KG1 (cell line): Measurements from ENCODE around the gene CPLANE1.
"Not testable (repeated sequence)": the region's sequence is repeated elsewhere in the genome, so short reads cannot be mapped to it uniquely, and the experiment has no call there.

Experiments used
- DNase-seq: peaks from one replicate; lab custom pipeline; 2025; lab: John Stamatoyannopoulos, UW

The CPLANE1 gene

DNA sequence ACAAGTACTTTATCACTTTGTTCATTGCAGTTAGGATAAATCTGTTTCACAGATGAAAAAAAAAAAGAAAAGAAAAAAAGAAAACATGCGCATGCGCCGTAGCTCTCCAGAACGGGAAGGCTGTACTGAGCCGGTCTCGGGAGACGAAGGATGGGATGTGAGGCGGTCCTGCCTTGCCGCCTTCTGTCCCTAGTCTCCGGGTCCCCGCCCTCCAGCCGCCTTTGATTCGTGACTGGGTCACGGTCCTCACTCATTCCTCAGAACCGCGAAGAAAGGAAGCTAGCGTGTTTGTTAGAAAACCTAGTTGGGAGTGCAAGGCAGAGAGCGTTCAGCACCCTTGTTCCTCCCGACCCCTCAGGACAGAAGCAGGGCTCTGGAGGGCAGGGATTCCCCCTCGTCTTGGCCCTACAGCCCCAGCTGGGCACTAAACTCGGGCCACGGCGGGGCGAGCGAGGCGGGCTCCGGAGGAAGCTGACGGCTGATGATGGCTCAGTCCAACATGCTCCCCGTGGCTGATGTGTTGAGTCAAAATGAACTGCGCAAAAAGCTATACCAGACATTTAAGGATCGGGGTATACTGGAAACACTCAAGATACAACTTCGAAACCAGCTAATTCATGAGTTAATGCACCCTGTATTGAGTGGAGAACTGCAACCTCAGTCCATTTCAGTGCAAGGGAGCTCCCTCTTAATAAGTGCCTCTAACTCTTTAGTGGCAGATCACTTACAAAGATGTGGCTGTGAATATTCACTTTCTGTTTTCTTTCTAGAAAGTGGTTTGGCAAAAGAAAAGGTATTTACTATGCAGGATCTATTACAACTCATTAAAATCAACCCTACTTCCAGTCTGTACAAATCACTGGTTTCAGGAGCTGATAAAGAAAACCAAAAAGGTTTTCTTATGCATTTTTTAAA, 40.0 kb downstream of the CPLANE1 start:
- DNase-seq: no peak

DNA sequence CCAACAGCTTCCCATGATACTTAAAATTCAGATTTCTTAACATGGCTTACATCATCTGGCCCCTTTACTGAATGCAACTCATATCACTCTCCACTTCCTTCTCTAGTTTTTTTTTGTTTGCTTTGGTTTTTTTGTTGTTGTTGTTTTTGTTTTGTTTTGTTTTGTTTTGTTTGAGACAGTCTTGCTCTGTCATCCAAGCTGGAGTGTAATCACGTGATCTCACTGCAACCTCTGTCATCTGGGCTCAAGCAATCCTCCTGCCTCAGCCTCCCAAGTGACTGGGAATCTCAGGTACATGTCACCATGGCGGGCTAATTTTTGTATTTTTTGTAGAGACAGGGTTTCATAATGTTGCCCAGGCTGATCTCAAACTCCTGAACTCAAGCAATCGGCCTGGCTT, 41.4 kb downstream of the CPLANE1 start:
- DNase-seq: no peak

- DNase-seq: no peak
Observed at GRCh38 chr5:37206736-37207135, 42.4 kb downstream of the CPLANE1 start.

- DNase-seq: no peak
Observed at GRCh38 chr5:37198842-37199241, 50.3 kb downstream of the CPLANE1 start.

DNA sequence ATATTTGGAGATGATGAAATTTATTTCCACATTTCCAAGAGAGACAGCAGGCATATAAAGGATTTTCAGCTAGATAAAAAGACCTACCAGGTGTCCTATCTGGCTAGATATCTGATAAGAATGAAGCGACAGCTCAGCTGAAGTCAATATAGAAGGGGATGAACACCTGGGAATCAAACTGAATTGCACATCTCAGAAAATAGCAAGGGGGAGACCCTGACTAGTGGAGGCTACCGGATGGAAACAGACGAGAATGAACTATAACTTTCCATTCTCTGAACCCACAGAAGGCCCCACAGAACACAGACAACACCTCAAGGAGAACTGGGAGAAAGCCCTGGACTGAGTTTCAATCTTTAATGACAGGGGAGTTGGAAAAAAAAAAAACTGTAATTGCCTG, 51.1 kb downstream of the CPLANE1 start:
- no peak for DNase-seq

DNA sequence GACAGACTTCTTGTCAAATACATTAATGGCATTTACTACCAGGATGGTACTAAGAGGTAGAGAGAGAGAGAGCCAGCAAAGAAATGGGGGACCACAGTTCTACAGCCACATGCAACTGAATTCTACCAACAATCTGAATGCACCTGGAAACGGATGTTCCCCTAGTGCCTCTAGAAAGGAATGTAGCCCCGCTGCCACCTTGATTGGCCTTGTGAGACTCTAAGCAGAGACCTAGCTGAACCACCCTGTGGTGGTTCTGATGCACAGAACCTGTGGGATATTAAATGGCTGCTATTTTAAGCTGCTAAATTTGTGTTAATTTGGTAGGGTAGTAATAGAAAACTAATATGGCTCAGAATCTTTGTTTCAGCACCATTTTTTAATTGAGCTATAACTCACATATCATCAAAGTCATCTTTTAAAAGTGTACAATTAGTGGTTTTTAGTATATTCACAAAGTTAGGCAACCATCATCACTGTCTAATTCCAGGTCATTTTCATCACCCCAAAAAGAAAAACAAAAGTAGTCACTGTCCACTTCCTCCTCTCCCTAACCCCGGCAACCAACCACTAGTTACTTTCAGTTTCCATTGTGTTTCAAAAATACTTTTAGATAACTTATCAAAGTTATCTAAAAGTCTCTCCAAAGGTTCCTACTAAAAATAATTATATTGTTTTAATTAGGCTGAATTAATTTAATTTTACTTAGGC, 51.7 kb downstream of the CPLANE1 start:
- no peak for DNase-seq

- DNase-seq: no peak
Observed at GRCh38 chr5:37190592-37190991, 58.6 kb downstream of the CPLANE1 start.

DNA sequence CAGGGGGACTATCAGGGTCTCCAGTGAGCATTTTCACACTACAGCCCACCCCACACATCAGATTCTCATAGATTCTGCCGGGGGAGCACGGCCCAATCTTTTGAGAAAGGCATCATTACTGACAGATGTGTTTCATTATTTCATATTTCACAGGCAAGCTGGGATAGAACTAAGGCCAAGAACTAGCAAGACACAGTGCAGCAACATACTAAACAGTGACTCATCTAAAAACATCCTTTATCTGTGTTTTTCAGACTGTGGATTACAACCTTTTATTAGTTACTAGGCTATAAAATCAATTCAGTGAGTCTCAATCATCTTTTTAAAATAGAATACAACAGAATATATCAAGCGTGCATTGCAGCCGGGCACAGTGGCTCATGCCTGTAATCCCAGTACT, 59.8 kb downstream of the CPLANE1 start:
- DNase-seq: no peak

GRCh38 chr5:37187465-37187977, 61.7 kb downstream of the CPLANE1 start:
- no peak for DNase-seq

GRCh38 chr5:37184748-37185364, 64.3 kb downstream of the CPLANE1 start:
- no peak for DNase-seq

DNA sequence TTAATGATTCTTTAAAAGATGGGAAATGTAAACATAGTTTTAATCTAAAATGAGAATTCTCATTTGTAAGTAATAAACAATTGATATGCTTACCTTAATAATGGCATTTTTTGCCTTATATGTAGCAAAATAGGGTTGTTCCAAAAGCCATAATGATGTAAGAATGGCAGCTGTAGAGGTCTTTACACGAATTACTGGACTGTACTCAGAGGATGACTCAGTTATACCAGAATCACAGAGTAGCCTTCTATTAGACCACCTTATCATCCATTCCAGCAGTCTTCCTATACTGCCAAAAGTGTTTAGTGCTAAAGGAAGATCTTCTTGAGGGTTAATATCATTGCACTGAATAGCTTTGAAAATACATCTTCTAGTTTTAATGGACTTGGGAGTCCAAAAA, 66.5 kb downstream of the CPLANE1 start:
- no peak for DNase-seq

- no peak for DNase-seq
Observed at GRCh38 chr5:37174928-37175327, 74.2 kb downstream of the CPLANE1 start.

DNA sequence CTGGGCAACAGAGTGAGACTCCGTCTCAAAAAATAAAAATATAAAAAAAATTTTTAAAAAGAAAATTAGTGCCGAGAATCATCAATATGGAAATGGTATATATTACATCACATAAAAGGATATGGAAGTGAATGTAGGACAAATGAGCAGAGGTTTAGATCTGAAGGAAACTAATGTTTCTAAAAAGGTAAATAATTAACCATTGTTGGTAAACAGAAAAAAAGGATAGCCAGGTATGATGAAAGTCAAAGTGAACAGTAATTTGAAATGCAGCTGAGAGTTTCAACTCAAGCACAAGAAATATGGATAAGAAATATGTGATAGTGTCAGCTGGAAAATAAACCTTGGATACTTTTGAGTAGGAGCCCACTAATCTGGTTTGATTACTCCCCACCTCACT, 76.2 kb downstream of the CPLANE1 start:
- DNase-seq: no peak

GRCh38 chr5:37170856-37171255, 78.3 kb downstream of the CPLANE1 start:
- DNase-seq: no peak

- no peak for DNase-seq
Observed at GRCh38 chr5:37166197-37166596, 83.0 kb downstream of the CPLANE1 start.

- DNase-seq: no peak
Observed at GRCh38 chr5:37165761-37166160, 83.4 kb downstream of the CPLANE1 start.

GRCh38 chr5:37153661-37154060, 95.5 kb downstream of the CPLANE1 start:
- DNase-seq: no peak

- DNase-seq: no peak
Observed at GRCh38 chr5:37146896-37147295, 102.3 kb downstream of the CPLANE1 start.

- no peak for DNase-seq
Observed at GRCh38 chr5:37136694-37137093, 112.5 kb downstream of the CPLANE1 start.

- DNase-seq: not testable (repeated sequence)
Observed at GRCh38 chr5:37135312-37135711, 113.9 kb downstream of the CPLANE1 start.

GRCh38 chr5:37133939-37134338, 115.2 kb downstream of the CPLANE1 start:
- DNase-seq: no peak

DNA sequence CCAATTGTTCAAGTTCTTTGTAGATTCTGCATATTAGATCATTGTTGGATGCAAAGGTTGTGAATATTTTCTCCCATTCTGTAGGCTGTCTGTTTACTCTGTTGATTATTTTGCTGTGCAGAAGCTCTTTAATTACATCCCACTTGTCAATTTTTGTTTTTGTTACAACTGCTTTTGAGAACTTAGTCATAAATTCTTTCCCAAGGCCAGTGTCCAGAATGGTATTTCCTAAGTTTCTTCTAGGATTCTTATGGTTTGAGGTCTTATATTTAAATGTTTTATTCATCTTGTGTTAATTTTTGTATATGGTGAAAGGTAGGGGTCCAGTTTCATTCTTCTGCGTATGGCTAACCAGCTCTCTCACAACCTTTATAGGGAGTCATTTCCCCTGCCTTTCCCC, 116.5 kb downstream of the CPLANE1 start:
- no peak for DNase-seq

DNA sequence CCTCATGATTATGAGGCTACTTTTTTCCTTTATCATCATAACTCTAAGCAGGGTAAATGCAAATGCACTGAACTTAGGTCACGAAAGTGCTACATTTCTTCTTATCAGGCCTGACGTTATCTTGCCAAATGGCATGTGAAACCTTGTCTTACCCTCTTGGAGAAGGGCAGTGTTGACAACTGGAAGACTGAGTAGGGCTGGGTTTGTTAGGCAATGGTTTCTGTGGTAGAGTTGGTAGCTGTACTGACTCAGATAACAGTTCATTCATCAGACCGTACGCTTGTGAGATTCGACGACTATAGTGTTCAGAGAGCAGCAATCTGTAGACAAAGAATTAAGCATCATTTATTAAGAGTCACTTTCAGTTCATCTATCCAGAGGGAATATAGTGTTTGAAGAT, 127.7 kb downstream of the CPLANE1 start:
- no peak for DNase-seq
